ENCODE data around the gene EDARADD. TPM values are rescaled to one million over a fixed set of nuclear protein-coding genes. Genes with fewer than 3 reads are reported as not detected.

The EDARADD gene
- total RNA-seq, 1 experiment from 2014 or later, result 35.4 TPM

DNA sequence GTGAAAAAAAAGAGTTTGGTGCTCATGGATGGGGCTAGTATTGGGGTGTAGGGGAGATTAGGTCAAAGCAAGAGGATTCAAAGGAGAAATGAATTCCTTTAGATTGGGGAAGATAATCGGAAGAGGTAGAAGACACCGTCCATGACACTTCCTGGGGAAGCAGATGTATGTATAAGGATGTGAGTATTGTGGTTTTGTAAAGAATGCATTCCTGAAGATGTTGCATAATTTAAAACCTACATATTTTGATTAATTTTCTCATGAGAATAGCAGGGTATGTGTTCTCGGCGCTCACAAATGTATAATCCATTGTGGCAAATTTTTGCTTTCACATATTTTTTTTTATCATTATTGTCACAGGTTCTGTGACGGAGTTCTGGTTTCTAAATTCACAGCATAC, 124.2 kb downstream of the EDARADD start:
- no peaks in the 10 kb centered on the region for H3K27me3 ChIP-seq (ENCODE audit: control insufficient read depth, insufficient read depth, low read length)
- DNase-seq (ENCODE audit: low read depth, low spot score) (no peak), ATAC-seq (no peak)
- peak overlapping the region; percentile 100 for H3K27ac ChIP-seq (ENCODE audit: low read length)
- in situ Hi-C loops (cut with HindIII; ENCODE audit: low pct_unique_long_range_greater_than_20kb, low sequenced_read_pairs), result no loop called here
- ChIA-PET POLR2A (no interaction called here), CTCF (interaction anchor here (0.7 kb wide), 1 partner anchor 35 kb away, joined by 4 read pairs; no protein-coding TSS in a partner anchor)
- intact Hi-C loops (cut with micrococcal nuclease; ENCODE audit: unreplicated experiment), result no loop called here
- H3K9me3 ChIP-seq (ENCODE audit: control insufficient read depth, insufficient read depth, low read depth, low read length), result no peaks in the 10 kb centered on the region
- BruUV-seq (replicated peaks), result TSS peak; percentile 84
- no peaks in the 10 kb centered on the region for H3K36me3 ChIP-seq (ENCODE audit: control insufficient read depth, insufficient read depth, low read length)
- no peak overlapping the region for H3K4me3 ChIP-seq (ENCODE audit: low read depth in 2 of 2, low read length in 2 of 2)
- TF ChIP-seq, protein P1, sequence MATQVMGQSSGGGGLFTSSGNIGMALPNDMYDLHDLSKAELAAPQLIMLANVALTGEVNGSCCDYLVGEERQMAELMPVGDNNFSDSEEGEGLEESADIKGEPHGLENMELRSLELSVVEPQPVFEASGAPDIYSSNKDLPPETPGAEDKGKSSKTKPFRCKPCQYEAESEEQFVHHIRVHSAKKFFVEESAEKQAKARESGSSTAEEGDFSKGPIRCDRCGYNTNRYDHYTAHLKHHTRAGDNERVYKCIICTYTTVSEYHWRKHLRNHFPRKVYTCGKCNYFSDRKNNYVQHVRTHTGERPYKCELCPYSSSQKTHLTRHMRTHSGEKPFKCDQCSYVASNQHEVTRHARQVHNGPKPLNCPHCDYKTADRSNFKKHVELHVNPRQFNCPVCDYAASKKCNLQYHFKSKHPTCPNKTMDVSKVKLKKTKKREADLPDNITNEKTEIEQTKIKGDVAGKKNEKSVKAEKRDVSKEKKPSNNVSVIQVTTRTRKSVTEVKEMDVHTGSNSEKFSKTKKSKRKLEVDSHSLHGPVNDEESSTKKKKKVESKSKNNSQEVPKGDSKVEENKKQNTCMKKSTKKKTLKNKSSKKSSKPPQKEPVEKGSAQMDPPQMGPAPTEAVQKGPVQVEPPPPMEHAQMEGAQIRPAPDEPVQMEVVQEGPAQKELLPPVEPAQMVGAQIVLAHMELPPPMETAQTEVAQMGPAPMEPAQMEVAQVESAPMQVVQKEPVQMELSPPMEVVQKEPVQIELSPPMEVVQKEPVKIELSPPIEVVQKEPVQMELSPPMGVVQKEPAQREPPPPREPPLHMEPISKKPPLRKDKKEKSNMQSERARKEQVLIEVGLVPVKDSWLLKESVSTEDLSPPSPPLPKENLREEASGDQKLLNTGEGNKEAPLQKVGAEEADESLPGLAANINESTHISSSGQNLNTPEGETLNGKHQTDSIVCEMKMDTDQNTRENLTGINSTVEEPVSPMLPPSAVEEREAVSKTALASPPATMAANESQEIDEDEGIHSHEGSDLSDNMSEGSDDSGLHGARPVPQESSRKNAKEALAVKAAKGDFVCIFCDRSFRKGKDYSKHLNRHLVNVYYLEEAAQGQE (IDR thresholded peaks at IDR 0.05; ENCODE audit: insufficient read depth in 1 of 2, low read depth in 2 of 2, low read length in 1 of 2), result no peak
- TF ChIP-seq SIN3A (IDR thresholded peaks at IDR 0.05; ENCODE audit: borderline replicate concordance, insufficient read depth, low read depth, low read length), result no peak
- TF ChIP-seq TCF7L2 (IDR thresholded peaks at IDR 0.05; ENCODE audit: low read depth, low read length), result no peak
- TF ChIP-seq POLR2AphosphoS5 (IDR thresholded peaks at IDR 0.05; ENCODE audit: low read depth, low read length), result no peak
- TF ChIP-seq, protein P2, sequence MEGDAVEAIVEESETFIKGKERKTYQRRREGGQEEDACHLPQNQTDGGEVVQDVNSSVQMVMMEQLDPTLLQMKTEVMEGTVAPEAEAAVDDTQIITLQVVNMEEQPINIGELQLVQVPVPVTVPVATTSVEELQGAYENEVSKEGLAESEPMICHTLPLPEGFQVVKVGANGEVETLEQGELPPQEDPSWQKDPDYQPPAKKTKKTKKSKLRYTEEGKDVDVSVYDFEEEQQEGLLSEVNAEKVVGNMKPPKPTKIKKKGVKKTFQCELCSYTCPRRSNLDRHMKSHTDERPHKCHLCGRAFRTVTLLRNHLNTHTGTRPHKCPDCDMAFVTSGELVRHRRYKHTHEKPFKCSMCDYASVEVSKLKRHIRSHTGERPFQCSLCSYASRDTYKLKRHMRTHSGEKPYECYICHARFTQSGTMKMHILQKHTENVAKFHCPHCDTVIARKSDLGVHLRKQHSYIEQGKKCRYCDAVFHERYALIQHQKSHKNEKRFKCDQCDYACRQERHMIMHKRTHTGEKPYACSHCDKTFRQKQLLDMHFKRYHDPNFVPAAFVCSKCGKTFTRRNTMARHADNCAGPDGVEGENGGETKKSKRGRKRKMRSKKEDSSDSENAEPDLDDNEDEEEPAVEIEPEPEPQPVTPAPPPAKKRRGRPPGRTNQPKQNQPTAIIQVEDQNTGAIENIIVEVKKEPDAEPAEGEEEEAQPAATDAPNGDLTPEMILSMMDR (IDR thresholded peaks at IDR 0.05), result no peak
- H3K4me1 ChIP-seq (ENCODE audit: control insufficient read depth, insufficient read depth, low read length), result peaks cover 61% of the 10 kb centered on the region

DNA sequence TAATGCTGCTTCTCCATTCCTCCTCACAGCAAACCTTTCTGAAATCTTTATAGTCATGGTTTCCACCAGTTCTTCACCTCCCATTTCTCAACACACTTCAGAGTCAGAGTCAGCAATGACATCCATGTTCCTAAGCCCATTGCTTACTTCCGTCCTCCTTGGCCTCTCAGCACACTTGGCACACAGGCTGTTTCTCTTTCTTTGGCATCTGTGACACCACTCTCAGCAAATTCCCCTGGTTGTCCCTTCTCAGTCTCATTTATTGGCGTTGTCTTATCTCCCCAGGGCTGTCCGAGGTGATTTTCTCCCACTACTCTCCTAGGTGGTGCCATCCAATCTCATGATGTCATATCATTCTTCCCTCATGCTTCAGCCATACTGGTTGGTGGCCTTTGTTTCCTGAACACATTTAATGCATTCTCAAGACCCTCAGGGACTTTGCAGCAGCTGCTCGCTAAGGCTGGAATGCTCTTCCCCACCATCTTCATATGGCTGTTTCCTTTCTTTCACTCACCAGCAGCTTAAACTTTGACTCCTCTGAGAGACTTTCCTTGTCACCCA, 126.4 kb downstream of the EDARADD start:
- intact Hi-C loops (cut with micrococcal nuclease; ENCODE audit: unreplicated experiment), result loop anchor here (5.0 kb wide), 1 partner anchor 123 kb away; no protein-coding TSS in a partner anchor
- TF ChIP-seq, protein P2 (IDR thresholded peaks at IDR 0.05), result no peak
- no peak for TF ChIP-seq SIN3A (IDR thresholded peaks at IDR 0.05; ENCODE audit: borderline replicate concordance, insufficient read depth, low read depth, low read length)
- TF ChIP-seq, protein P1 (IDR thresholded peaks at IDR 0.05; ENCODE audit: insufficient read depth in 1 of 2, low read depth in 2 of 2, low read length in 1 of 2), result no peak
- no peak for TF ChIP-seq POLR2AphosphoS5 (IDR thresholded peaks at IDR 0.05; ENCODE audit: low read depth, low read length)
- no peak for TF ChIP-seq TCF7L2 (IDR thresholded peaks at IDR 0.05; ENCODE audit: low read depth, low read length)
- H3K4me1 ChIP-seq (ENCODE audit: control insufficient read depth, insufficient read depth, low read length), result peaks cover 46% of the 10 kb centered on the region
- BruUV-seq (replicated peaks), result no TSS peak
- ChIA-PET POLR2A (no interaction called here), CTCF (interaction anchor here (0.6 kb wide), 1 partner anchor 971 kb away, joined by 10 read pairs; no protein-coding TSS in a partner anchor)
- H3K9me3 ChIP-seq (ENCODE audit: control insufficient read depth, insufficient read depth, low read depth, low read length), result no peaks in the 10 kb centered on the region
- H3K27ac ChIP-seq (ENCODE audit: low read length), result peak overlapping the region; percentile 100
- in situ Hi-C loops (cut with HindIII; ENCODE audit: low pct_unique_long_range_greater_than_20kb, low sequenced_read_pairs), result no loop called here
- DNase-seq (ENCODE audit: low read depth, low spot score) (no peak), ATAC-seq (no peak)
- no peaks in the 10 kb centered on the region for H3K27me3 ChIP-seq (ENCODE audit: control insufficient read depth, insufficient read depth, low read length)
- no peak overlapping the region for H3K4me3 ChIP-seq (ENCODE audit: low read depth in 2 of 2, low read length in 2 of 2)
- no peaks in the 10 kb centered on the region; the same call in 1 of the 2 replicates for H3K36me3 ChIP-seq (ENCODE audit: control insufficient read depth, insufficient read depth, low read length)
